GM19035 (cell line): Measurements from ENCODE around the gene GPR65.
"Not testable (repeated sequence)": the region's sequence is repeated elsewhere in the genome, so short reads cannot be mapped to it uniquely, and the experiment has no call there.

Experiments used
- ATAC-seq: cut with Tn5 transposase; IDR thresholded peaks from one replicate; pipeline ENCODE4 v1.9.1; 2021; ENCODE audit not compliant: unreplicated experiment

Gene GPR65

DNA sequence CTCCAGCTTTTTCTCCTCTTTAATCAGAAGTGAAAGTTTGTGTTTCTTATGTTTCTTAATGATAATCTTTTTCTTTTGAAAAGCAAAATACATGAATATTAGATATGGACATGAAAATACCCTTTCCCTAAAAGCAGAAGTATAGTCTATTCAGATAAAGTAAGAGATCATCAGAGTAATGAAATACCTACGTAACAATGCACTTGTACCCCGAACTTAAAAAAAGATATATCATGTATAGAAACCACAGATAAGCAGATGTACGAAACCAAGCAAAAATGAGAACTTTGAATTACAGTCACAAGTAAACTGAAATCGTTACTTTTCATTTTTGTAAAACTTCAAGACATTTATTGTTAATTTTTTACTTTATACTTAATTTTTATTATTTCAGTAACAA, 1.5 kb upstream of the GPR65 start:
- no peak for ATAC-seq

DNA sequence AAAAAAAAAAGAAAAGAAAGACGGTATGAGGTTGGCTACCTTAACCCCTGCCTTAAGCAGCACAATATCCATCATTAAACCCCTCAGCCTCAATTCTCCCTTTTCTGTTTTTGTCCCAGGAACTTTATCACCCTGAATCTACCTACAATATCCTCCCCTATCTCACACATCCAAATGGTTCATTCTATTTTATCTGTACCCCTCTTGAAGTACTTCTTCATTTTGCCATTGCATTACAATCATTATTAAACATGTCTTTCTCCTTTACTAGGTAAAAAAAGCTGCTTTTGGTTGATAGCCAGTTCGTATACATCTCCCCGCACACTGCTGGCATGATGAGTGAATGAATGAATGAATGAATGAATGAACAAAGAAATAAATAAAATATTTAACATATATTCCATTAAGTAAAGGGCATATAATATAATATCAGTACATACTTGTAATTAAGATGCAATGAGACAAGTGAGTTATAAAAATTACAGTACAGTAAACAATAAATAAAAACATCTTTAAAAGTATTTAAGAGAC, 364 bp upstream of the GPR65 start:
- no peak for ATAC-seq

DNA sequence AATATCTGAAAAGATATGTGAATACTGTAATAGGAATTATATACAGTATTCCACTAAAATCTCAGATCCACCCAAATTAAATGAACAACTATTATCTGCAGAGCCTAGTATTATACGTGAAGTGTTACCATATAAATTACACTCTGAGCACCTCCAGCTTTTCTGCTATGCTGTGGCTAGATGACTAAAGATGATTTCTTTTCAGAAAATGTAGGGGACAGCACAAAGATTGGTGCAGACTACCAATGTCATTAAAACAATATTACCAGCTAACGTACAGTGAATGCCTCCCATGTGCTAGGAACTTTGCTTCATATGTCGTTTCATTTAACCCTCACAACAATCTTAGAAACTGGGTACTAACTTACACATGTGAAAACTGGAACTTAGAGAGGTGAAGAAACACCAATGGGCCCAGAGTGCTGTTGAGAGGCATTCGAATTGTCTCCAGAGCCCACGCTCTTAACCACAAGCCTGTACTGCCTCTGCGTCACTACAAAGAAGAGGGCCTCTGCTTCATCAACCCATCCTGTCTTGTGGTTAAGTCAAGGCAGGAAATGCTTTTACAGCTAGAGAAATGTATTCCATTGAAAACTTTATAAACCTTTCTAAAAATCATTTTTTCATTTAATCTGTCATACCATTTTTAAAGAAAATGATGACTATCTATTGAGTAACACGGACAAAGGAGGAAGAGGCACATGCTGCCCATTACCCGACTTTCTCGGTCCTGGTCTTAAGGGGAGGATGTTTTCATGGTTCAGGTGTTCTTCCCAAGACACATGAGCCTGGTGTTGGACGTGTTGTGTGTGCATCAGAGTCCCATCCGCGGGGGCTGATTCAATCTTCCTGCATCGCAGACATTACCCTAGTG, 1.3 kb downstream of the GPR65 start:
- peak; percentile 94 for ATAC-seq

DNA sequence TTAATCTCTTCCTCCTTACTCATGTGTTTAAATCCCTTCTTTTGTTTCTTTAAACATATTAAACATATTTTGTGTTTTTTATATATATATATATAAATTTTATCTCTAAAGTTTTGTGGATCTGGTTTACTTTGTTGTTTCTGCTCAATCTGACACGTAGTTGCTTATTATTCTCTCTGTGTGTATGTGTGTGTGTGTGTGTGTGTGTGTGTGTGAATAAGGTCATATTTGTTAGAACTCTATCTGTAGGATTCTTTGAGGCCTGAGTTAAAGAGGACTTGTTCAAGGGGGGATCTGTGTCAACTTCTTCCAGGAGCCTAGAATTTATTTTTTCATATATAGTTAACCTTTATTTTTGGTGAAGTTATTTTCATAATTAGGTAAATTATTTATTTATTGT, 2.7 kb downstream of the GPR65 start:
- ATAC-seq: no peak

DNA sequence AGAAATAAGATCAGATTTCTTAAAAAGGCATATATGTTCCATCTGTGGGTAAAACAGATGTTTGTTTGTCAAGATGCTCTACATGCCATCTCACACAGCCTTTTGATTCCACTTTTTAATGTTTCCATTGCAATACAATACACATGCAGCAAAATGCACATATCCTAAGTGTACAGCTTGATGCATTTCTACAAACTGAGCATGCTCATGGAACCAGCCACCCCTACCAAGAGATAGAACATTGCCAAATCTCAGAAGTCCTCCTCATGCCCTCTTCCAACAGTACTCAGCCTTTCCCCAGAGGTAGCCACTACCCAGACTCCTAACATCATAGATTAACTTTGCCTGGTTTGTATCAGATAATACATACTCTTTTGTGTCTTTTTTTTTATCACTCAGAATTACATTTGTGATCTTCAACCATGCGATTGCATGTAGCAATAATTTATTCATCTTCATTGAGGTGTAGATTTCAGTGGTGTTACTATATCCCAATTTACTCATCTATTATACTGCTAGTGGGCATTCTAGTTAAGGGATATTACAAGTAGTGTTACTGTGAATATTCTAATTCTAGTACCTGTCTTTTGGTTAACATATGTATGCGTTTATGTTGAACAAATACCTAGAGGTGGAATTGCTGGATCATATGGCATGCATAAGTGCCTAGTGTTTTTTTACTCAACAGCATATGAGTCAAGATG, 3.3 kb downstream of the GPR65 start:
- no peak for ATAC-seq

DNA sequence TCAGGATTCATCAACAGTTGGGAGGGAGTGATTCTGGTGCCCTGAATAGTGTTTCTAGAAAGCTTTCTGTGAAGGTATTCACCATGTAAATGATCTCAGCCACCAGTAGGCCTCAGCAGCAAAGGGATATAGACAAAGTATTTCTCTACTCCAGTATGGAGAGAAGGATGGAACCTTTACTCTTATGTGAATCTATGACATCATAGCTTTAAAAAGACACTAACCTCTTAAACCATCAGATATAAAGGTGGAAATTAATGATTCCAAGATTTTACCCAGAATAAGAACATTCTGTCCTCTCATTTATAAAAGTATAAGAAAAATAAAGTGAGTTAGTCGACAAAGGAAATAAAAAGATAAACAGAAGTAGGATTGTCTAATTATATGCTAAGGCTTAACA, 4.6 kb downstream of the GPR65 start:
- no peak for ATAC-seq

DNA sequence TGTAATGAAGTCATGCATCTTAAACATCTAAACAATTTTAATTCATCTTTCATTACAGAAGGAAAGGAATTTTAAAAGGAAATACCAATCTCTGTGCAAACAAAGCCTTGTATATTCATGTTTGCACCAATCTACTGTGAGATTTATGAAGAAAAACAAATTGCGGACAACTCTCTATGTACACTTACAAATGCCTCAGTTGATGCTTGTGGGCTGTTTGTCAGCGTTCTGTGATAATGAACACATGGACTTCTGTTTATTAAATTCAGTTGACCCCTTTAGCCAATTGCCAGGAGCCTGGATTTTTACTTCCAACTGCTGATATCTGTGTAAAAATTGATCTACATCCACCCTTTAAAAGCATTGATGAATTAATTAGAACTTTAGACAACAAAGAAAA, 5.4 kb downstream of the GPR65 start:
- ATAC-seq: no peak

DNA sequence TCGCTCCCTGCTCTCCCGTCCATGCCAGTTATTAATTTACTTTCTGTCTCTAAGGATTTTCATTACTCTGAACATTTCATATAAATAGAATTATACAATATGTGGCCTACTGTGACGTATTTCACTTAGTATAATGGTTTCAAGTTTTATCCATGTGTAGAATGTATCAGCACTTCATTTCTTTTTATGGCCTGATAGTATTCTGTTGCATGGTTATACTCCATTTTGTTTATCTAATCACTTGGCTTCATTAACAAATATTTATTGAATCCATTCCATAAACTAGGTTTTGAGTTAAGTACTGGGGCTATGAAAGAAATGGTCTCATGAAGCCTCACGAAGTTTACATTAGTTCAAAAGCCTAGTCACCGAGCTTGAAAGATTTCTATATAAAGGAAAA, 7.6 kb downstream of the GPR65 start:
- ATAC-seq: no peak

DNA sequence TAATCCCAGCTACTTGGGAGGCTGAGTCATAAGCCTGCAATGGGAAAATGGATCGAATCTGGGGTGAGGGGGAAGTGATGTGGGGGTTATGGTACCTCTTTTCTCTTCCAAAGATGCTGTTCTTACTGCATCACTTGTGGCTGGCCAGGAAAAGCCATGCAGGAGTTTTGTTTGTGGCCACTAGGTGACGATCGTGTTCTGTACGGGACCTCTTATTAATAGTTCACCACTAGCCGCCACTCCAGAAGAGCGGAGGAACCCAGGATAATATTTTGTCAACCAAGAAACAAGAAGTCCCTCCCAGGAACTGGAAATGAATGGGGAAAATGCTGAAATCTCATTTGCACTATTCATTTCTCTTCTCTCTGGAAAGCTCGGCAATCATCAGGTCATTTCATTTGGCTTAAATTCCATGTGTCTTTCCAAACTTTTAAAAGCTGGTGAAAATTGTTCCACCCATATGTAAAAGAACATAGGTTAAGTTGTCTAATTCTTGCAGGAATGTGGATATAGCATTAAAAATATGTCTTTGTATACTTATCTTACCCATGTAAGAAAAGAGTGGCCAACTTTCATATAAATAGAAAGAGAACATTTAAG, 8.9 kb downstream of the GPR65 start:
- ATAC-seq: peak; percentile 95

DNA sequence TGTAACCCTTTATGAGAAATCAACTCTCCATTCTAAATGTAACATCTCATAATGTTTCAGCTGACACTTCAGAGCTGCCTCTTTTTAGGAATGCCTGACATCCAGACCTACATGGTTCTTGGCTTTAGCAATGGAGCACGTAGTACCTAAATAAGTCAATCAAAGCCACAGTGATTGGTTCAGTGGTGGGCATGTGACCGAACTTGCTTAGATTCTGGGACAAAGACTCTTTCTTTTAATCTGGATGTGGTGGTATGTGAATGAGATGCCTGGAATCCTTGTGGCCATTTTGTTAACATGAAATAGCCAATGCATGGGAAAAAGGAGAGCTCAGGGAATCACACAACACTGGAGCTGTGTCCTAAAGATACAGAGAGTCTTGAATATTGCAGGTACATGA, 11.8 kb downstream of the GPR65 start:
- no peak for ATAC-seq

DNA sequence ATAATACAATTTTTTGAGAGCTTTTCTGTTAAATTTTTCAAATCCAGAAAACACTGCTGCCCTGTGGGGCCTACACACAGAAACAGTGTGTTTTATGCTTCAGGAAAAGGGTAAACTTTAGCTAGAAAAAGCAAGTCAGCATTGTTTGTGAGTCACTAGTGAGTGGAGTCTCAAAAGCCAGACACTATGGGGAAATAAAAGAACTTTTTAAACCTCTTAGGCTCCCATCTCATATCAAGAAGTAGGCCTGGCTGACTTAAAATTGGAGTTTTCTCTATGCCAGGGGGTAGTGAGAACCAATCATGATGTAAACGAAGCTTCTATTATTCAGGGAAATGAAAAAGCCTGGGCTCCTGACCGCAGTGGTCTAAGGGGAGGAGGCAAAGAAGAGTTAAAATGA, 12.6 kb downstream of the GPR65 start:
- no peak for ATAC-seq

DNA sequence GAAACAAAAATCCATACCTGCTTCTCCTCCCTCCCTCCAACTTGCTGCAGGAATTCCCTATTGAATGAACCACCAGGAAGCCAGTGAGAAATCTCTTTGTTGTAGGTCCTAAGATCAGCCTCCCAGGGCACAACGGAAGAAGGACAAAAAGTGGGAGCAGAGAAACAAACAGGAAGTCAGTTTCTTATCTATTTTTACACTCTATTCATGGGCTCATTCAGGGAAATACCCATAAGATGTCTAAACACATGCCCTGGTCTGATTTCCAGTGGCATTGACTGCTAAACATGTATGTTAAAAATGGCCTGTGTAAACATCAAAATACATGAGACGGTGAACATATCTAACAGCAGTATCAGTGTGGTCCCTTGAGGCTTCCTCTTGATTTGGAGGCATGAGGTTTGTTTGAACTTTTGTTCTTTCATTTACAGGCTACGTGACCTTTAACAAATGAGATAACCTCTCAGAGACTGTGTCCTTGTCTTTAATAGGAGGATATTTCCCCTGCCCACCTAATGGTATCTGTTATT, 18.8 kb downstream of the GPR65 start:
- no peak for ATAC-seq

DNA sequence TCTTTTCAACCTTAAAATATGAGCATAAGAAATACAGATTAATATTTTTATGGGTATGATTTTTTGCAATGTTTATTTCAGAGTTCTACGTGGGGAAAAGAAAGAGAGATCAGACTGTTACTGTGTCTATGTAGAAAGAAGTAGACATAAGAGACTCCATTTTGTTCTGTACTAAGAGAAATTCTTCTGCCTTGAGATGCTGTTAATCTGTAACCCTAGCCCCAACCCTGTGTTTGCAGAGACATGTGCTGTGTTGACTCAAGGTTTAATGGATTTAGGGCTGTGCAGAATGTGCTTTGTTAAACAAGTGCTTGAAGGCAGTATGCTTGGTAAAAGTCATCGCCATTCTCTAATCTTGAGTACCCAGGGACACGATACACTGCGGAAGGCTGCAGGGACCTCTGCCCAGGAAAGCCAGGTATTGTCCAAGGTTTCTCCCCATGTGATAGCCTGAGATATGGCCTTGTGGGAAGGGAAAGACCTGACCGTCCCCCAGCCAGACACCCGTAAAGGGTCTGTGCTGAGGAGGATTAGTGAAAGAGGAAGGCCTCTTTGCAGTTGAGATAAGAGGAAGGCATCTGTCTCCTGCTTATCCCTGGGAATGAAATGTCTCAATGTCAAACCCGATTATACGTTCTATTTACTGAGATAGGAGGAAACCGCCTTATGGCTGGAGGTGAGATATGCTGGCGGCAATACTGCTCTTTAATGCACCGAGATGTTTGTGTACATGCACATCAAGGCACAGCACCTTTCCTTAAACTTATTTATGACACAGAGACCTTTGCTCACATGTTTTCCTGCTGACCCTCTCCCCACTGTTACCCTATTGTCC, 19.5 kb downstream of the GPR65 start:
- ATAC-seq: not testable (repeated sequence)

DNA sequence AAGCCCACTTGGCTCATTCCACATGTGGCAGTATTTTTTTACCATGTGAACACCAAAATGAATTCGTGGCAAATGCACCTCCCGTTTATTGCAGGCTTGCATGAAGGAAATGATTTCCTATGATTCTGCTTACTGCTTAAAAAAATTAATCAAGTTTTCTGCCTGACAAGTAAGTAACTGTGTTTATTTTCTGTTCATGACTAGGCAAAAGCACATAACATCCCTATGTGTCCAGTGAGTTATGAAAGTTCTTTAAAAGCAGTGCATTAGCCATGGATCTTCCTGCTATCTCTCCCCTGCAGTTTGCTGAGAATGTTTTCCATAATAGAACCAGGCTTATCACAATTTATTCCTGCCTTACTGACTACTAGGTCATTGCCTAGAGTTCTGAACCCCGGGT, 20.4 kb downstream of the GPR65 start:
- ATAC-seq: no peak

DNA sequence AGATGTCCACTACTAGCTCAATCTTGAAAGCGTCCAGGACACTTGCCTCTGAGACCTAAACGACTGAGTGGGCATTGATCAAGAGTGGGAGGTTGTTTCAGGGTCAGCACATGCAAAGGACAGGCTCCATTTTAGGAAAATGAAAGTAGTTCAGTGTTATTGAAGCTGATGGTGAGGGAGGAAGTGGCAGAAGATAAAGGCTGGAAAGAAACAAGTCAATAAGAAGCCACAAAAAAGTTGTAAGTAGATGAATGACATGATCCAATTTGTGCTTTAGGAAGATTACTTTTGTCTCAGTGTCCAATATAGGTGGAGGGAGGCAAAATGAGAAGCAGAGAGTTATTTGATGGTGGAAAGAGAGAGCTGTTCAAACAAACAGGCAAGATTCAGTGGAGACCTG, 22.0 kb downstream of the GPR65 start:
- ATAC-seq: peak; percentile 63

DNA sequence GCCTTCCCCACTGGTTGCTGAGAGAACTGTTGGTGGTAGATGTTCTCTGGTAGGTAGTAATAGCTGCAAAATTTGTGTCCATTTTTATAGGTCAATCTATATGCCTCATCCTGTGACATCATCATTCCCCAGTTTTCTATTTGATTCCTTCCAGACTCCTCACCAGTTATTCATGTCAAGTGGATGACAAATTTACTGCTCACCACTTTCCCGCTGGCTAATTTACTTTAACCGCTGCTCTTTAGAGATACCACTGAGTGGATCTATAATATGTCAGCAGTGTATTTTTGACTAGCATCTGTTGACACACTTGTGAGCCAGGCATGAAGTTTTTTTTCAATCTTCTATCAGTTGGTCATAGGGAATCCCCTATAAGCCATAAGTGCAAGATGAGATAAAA, 24.6 kb downstream of the GPR65 start:
- no peak for ATAC-seq

DNA sequence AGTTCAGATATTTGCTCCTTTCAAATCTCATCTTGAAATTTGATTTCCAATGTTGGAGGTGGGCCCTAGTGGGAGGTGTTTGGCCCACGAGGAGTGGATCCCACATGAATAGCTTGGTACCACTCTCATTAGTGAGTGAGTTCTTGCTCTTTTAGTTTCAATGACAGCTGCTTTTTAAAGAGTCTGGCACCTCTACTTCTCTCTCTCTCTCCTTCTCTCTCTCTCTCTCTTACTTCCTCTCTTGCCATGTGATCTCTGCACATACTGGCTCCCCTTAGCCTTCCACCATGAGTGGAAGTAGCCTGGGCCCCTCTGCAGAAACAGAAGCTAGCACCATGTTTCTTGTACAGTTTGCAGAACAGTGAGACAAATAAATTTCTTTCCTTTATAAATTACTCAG, 25.1 kb downstream of the GPR65 start:
- no peak for ATAC-seq

DNA sequence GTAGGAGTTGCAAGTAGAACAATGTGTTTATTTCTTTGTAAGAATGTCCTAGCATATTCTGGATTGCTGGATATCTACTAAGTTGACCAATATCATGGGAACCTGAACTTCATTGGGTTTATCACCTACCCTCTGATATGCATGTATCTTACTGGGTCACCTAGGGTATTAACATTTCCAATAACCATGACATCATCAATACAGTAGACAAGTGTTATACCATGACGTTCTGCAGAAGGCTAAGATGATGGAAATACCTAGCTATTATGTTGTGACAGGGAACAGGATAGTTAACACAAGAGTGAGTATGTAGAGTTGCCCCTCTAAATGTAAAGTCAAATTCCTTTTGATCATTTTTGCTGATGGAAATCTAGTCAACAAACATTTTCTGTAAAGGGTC, 26.0 kb downstream of the GPR65 start:
- ATAC-seq: no peak

DNA sequence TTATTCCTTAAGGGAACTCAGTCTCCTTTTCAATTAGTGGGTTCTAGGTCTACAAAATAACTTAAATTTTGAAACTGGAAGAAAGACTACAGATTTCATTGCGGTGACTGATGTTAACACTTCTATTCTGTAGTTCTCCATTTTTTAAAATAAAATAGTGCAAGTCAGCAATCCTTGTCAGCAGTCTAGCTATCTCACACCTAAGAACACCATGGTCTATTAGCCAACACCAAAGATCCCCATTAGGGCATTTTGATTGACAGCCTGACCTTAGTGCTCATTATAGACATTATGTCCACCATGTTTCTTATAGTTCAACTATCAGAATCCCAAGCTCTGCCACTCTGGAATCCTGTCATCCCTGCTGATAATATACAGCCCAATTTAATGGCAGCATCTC, 27.4 kb downstream of the GPR65 start:
- no peak for ATAC-seq

DNA sequence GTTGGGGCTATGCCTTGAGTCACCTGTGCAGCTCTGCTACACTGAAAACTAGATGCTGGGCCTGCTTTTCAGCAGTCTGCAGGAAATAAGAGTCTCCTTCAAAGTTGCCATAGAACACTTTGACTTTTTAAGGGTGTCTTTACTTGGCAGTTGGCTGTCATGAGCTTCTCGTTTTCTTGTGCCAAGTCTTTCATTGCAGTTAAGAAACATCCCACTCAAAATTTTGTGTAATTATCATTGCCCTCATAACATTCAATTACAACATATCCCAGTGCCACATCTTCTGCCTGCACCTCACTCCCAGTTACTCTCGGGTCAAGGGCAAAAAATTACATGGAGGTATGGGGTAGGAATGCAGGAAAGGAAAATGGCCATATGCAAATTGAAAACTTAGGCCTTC, 29.1 kb downstream of the GPR65 start:
- no peak for ATAC-seq

DNA sequence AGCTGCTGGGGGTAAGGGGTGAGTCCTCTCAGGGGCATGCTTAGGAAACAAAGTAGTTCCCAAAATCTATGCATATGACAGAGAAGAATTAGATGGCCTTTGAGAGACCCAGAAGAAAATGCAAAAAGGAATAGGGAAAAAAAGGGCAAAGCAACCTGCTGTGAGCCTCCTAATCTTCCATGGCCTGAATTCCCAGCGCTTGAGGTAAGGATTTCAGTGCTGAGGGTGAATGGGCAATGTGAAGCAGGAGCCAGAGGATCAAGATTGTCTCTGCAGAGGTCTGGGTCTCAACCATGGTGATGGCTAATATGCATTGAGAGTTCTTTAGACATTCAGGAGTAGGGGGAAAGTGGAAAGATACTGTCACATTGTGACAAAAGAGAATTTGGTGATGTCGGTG, 31.5 kb downstream of the GPR65 start:
- no peak for ATAC-seq
